ENCODE data around the gene ACSBG1.
A peak's percentile ranks its signal among the peaks of the same experiment; 100 is the strongest.

The ACSBG1 gene

GRCh38 chr15:78201281-78202190 is 32.8 kb downstream of the ACSBG1 start:
- no peak for DNase-seq

GRCh38 chr15:78200276-78200930 is 34.0 kb downstream of the ACSBG1 start:
- DNase-seq, result no peak

- DNase-seq, result no peak
Observed at GRCh38 chr15:78197632-78198031, 36.7 kb downstream of the ACSBG1 start.

GRCh38 chr15:78195735-78196201 is 38.6 kb downstream of the ACSBG1 start:
- peak; percentile 53 for DNase-seq

- no peak for DNase-seq
Observed at GRCh38 chr15:78194568-78194925, 39.8 kb downstream of the ACSBG1 start.

GRCh38 chr15:78193731-78194567 is 40.4 kb downstream of the ACSBG1 start:
- DNase-seq, result no peak

- DNase-seq, result no peak
Observed at GRCh38 chr15:78192826-78193594, 41.4 kb downstream of the ACSBG1 start.

GRCh38 chr15:78182821-78183220 is 51.5 kb downstream of the ACSBG1 start:
- no peak for DNase-seq

GRCh38 chr15:78182336-78182700 is 52.0 kb downstream of the ACSBG1 start:
- DNase-seq, result no peak

GRCh38 chr15:78179906-78180305 is 54.5 kb downstream of the ACSBG1 start:
- DNase-seq, result no peak

GRCh38 chr15:78179286-78179840 is 55.0 kb downstream of the ACSBG1 start:
- DNase-seq, result no peak

- DNase-seq, result no peak
Observed at GRCh38 chr15:78178064-78178463, 56.3 kb downstream of the ACSBG1 start.

GRCh38 chr15:78177447-78177873 is 56.9 kb downstream of the ACSBG1 start:
- peak; percentile 29 for DNase-seq

GRCh38 chr15:78175330-78175729 is 59.0 kb downstream of the ACSBG1 start:
- DNase-seq, result no peak

GRCh38 chr15:78174401-78174800 is 60.0 kb downstream of the ACSBG1 start:
- no peak for DNase-seq

GRCh38 chr15:78171864-78172472 is 62.4 kb downstream of the ACSBG1 start:
- no peak for DNase-seq

- DNase-seq, result no peak
Observed at GRCh38 chr15:78170848-78171773, 63.3 kb downstream of the ACSBG1 start.

- DNase-seq, result no peak
Observed at GRCh38 chr15:78168608-78169007, 65.8 kb downstream of the ACSBG1 start.

GRCh38 chr15:78167227-78167888 is 67.0 kb downstream of the ACSBG1 start:
- peak; percentile 52 for DNase-seq

- DNase-seq, result no peak
Observed at GRCh38 chr15:78164010-78164409, 70.4 kb downstream of the ACSBG1 start.
